Measurements from ENCODE around the gene PCSK6.

DNA sequence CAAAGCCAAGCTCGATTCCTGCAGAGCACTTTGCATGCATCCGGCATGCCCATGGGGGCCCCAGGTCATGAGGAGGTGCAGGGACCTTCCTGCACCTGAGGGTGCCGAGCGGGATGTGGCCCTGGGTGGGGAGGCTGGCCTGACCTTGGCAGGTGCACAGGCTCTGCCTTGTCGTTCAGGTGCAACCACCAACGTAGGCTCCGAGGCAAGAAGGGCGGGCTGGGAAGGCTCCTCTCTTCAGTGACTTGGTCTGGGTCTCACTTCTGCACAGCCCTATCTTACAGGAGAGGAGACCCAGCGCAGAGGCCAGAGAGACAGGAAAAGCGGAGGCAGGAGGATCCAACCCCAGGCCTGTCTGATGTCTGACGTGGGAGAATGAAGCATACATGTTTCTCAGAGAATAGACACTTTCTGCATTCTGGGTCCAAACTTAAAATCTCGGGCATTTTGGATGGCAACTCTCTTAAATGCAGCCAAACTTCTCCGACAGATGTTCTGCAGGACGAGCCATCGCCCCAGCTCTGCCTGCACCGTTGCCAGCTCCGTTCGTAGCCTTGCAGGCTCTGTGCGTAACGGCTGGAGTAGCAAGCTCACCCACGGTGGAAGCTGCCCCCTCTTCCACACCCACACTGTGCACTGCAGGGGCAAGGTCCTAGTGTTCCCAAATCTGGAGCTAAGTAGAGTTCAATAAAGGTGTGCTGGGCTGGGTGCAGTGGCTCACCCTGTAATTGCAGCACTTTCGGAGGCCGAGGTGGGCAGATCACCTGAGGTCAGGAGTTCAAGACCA is 133.6 kb downstream of the PCSK6 start:
- no peak for TF ChIP-seq POLR2A (IDR thresholded peaks at IDR 0.05)
- TF ChIP-seq, protein P1, sequence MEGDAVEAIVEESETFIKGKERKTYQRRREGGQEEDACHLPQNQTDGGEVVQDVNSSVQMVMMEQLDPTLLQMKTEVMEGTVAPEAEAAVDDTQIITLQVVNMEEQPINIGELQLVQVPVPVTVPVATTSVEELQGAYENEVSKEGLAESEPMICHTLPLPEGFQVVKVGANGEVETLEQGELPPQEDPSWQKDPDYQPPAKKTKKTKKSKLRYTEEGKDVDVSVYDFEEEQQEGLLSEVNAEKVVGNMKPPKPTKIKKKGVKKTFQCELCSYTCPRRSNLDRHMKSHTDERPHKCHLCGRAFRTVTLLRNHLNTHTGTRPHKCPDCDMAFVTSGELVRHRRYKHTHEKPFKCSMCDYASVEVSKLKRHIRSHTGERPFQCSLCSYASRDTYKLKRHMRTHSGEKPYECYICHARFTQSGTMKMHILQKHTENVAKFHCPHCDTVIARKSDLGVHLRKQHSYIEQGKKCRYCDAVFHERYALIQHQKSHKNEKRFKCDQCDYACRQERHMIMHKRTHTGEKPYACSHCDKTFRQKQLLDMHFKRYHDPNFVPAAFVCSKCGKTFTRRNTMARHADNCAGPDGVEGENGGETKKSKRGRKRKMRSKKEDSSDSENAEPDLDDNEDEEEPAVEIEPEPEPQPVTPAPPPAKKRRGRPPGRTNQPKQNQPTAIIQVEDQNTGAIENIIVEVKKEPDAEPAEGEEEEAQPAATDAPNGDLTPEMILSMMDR (IDR thresholded peaks at IDR 0.05): no peak

Measured in uterus (tissue), 2 donors.